ENCODE measurements around the gene CNTN4. TPM values are rescaled to one million over a fixed set of nuclear protein-coding genes. Genes with fewer than 3 reads are reported as not detected.

The CNTN4 gene
- total and polyA plus RNA-seq, 2 of the 8 experiments (the other 6 are each of a cell fraction or from before 2014, with no cell fraction given), result 0.41 to 2.2 TPM

- Histone ChIP-seq H4K20me1 (replicated peaks in 1 of 2; ENCODE audit: control insufficient read depth in 1 of 2, insufficient read depth in 2 of 2, low read length in 2 of 2) (no peaks in the 10 kb centered on the region), H4K8ac (ENCODE audit: extremely low read depth, insufficient read depth, low read length) (no peak overlapping the region), H3K27ac (ENCODE audit: low read depth, low read length) (no peak overlapping the region), H3K4ac (replicated peaks; ENCODE audit: insufficient read length, low read depth, low read length) (no peak overlapping the region), H2BK120ac (replicated peaks; ENCODE audit: low read depth, low read length) (no peak overlapping the region), H3K18ac (ENCODE audit: extremely low read depth, low read length) (no peak overlapping the region), H3K79me1 (ENCODE audit: low read depth, low read length) (no peaks in the 10 kb centered on the region), H2AK5ac (ENCODE audit: low read depth, low read length) (no peak overlapping the region), H3K4me2 (ENCODE audit: insufficient read depth in 1 of 2, low read depth in 2 of 2, low read length in 2 of 2) (no peak overlapping the region), H2BK20ac (ENCODE audit: low read length) (no peak overlapping the region), H3K36me3 (ENCODE audit: control insufficient read depth in 2 of 4, insufficient read depth in 4 of 4, low read length in 3 of 4) (no peaks in the 10 kb centered on the region), H3K4me1 (replicated peaks in 1 of 4; ENCODE audit: control insufficient read depth in 3 of 4, insufficient read depth in 4 of 4, low read length in 3 of 4) (no peaks in the 10 kb centered on the region), H3K27me3 (replicated peaks in 1 of 4; ENCODE audit: control insufficient read depth in 3 of 4, extremely low read depth in 1 of 4, insufficient read depth in 3 of 4, low read length in 3 of 4) (no peaks in the 10 kb centered on the region), H2AFZ (ENCODE audit: low read length) (no peak overlapping the region), H3K56ac (replicated peaks; ENCODE audit: insufficient read length, low read depth, low read length) (no peak overlapping the region), H3K9ac (replicated peaks in 1 of 4; ENCODE audit: extremely low read depth in 1 of 4, low read depth in 3 of 4, low read length in 3 of 4) (no peak overlapping the region), H3K9me3 (ENCODE audit: insufficient read depth in 2 of 2, low read depth in 1 of 2, low read length in 1 of 2) (no peaks in the 10 kb centered on the region), H2BK12ac (ENCODE audit: low read depth, low read length) (no peak overlapping the region), H3K14ac (ENCODE audit: insufficient read length) (no peak overlapping the region), H2BK5ac (ENCODE audit: low read depth, low read length) (no peak overlapping the region), H4K91ac (replicated peaks; ENCODE audit: insufficient read length, low read length) (no peak overlapping the region), H3K23me2 (ENCODE audit: low read depth, low read length) (no peaks in the 10 kb centered on the region), H2BK15ac (ENCODE audit: low read length) (no peak overlapping the region), H3K4me3 (ENCODE audit: extremely low read depth in 1 of 4, insufficient read depth in 2 of 4, low read depth in 3 of 4, low read length in 4 of 4) (no peak overlapping the region), H3K23ac (ENCODE audit: insufficient read length) (no peak overlapping the region), H3K79me2 (ENCODE audit: control insufficient read depth in 1 of 2, insufficient read depth in 2 of 2, low read length in 2 of 2) (no peaks in the 10 kb centered on the region), H4K5ac (ENCODE audit: insufficient read length, low read depth, low read length) (no peak overlapping the region)
- FAIRE-seq (no peak), DNase-seq (ENCODE audit: low read depth in 1 of 2, low spot score in 2 of 2) (no peak)
- TF ChIP-seq ATF3 (IDR thresholded peaks at IDR 0.05; ENCODE audit: insufficient read depth, low read depth, low read length) (no peak), POLR2AphosphoS5 (IDR thresholded peaks at IDR 0.05; ENCODE audit: low read depth, low read length) (no peak), KDM5A (IDR thresholded peaks at IDR 0.05; ENCODE audit: low read length) (no peak), EZH2 (IDR thresholded peaks at IDR 0.05; ENCODE audit: low read depth, low read length, severe bottlenecking) (no peak), CTCF (IDR thresholded peaks at IDR 0.05; ENCODE audit: control extremely low read depth in 1 of 3, insufficient read depth in 1 of 3, low read depth in 1 of 3, low read length in 3 of 3) (no peak), KDM1A (IDR thresholded peaks at IDR 0.05; ENCODE audit: borderline replicate concordance, low read length) (no peak)
- ChIA-PET POLR2A (ENCODE audit: partially characterized antibody) (no interaction called here), CTCF (ENCODE audit: partially characterized antibody) (interaction anchor here (1.0 to 1.2 kb wide), 3 partner anchors 20 to 940 kb away, joined by 3 to 4 read pairs (median 3); no protein-coding TSS in a partner anchor)
- WGBS, 2 experiments (ENCODE audit: extremely low coverage in 1 of 2, insufficient coverage in 1 of 2, insufficient read length in 1 of 2, insufficient replicate concordance in 2 of 2, low coverage in 1 of 2, low lambda C conversion rate in 2 of 2, missing lambda C conversion rate in 1 of 2), result 88% methylated on average over 2 of the region's 2 CpGs; no CpG with 5 or more reads in 1 of the 2 experiments
These were observed 27.1 kb upstream of the CNTN4 start for GRCh38 chr3:2071531-2071930.
